ENCODE results near the gene GUCA2A. TPM values are rescaled to one million over a fixed set of nuclear protein-coding genes. Genes with fewer than 3 reads are reported as not detected.

The GUCA2A gene
- total RNA-seq, 1 donor from 2014 or later, result not detected

GRCh38 chr1:42145764-42146625, 18.6 kb downstream of the GUCA2A start:
- no peak overlapping the region for H3K27ac ChIP-seq (replicated peaks)
- H3K27me3 ChIP-seq (ENCODE audit: low read depth), result peaks cover 59% of the 10 kb centered on the region
- DNase-seq, result no peak
- no peak overlapping the region for H3K4me3 ChIP-seq
- no peaks in the 10 kb centered on the region for H3K9me3 ChIP-seq (replicated peaks)
- TF ChIP-seq CTCF (IDR thresholded peaks at IDR 0.05; ENCODE audit: borderline replicate concordance), result no peak
- H3K36me3 ChIP-seq, result no peaks in the 10 kb centered on the region
- no peaks in the 10 kb centered on the region for H3K4me1 ChIP-seq
- intact Hi-C loops (cut with micrococcal nuclease), result no loop called here

GRCh38 chr1:42145389-42145716, 19.2 kb downstream of the GUCA2A start:
- Histone ChIP-seq H3K9me3 (replicated peaks) (no peaks in the 10 kb centered on the region), H3K4me1 (no peaks in the 10 kb centered on the region), H3K27ac (replicated peaks) (no peak overlapping the region), H3K27me3 (ENCODE audit: low read depth) (peaks cover 65% of the 10 kb centered on the region), H3K36me3 (no peaks in the 10 kb centered on the region), H3K4me3 (no peak overlapping the region)
- intact Hi-C loops (cut with micrococcal nuclease), result no loop called here
- DNase-seq, result no peak
- no peak for TF ChIP-seq CTCF (IDR thresholded peaks at IDR 0.05; ENCODE audit: borderline replicate concordance)

- no peak overlapping the region for H3K27ac ChIP-seq (replicated peaks)
- no peaks in the 10 kb centered on the region for H3K36me3 ChIP-seq
- TF ChIP-seq CTCF (IDR thresholded peaks at IDR 0.05; ENCODE audit: borderline replicate concordance), result no peak
- intact Hi-C loops (cut with micrococcal nuclease), result no loop called here
- H3K4me1 ChIP-seq, result no peaks in the 10 kb centered on the region
- H3K27me3 ChIP-seq (ENCODE audit: low read depth), result peaks cover 69% of the 10 kb centered on the region
- H3K4me3 ChIP-seq, result no peak overlapping the region
- DNase-seq, result no peak
- no peaks in the 10 kb centered on the region for H3K9me3 ChIP-seq (replicated peaks)
These were observed 19.7 kb downstream of the GUCA2A start for GRCh38 chr1:42144711-42145388.

- no peak for DNase-seq
- H3K9me3 ChIP-seq (replicated peaks), result no peaks in the 10 kb centered on the region
- H3K4me1 ChIP-seq, result no peaks in the 10 kb centered on the region
- H3K27ac ChIP-seq (replicated peaks), result no peak overlapping the region
- intact Hi-C loops (cut with micrococcal nuclease), result no loop called here
- no peak for TF ChIP-seq CTCF (IDR thresholded peaks at IDR 0.05; ENCODE audit: borderline replicate concordance)
- H3K27me3 ChIP-seq (ENCODE audit: low read depth), result peaks cover 77% of the 10 kb centered on the region
- no peak overlapping the region for H3K4me3 ChIP-seq
- no peaks in the 10 kb centered on the region for H3K36me3 ChIP-seq
These were observed 20.4 kb downstream of the GUCA2A start for GRCh38 chr1:42143896-42144710.

- no peak overlapping the region for H3K4me3 ChIP-seq
- intact Hi-C loops (cut with micrococcal nuclease), result no loop called here
- no peaks in the 10 kb centered on the region for H3K36me3 ChIP-seq
- H3K4me1 ChIP-seq, result no peaks in the 10 kb centered on the region
- DNase-seq, result no peak
- H3K9me3 ChIP-seq (replicated peaks), result no peaks in the 10 kb centered on the region
- no peak overlapping the region for H3K27ac ChIP-seq (replicated peaks)
- no peak for TF ChIP-seq CTCF (IDR thresholded peaks at IDR 0.05; ENCODE audit: borderline replicate concordance)
- H3K27me3 ChIP-seq (ENCODE audit: low read depth), result peaks cover 77% of the 10 kb centered on the region
These were observed 21.5 kb downstream of the GUCA2A start for GRCh38 chr1:42142894-42143675.
